Endothelial cell of umbilical vein (primary cell): ENCODE measurements around the gene DOCK7. TPM values are rescaled to one million over a fixed set of nuclear protein-coding genes. Genes with fewer than 3 reads are reported as not detected.

Experiments
- BruUV-seq: library from RNA; stranded (reverse); fragments of 400-500 nt; replicated peaks from 2 replicates; lab custom pipeline; 2021; lab: Mats Ljungman, UMichigan
- CTCF ChIA-PET: fragments of 300-600, 350-600 bp; sonication (Branson Sonifier 250); formaldehyde crosslinking; loops from one replicate; lab custom pipeline; 2021; ENCODE audit warnings: antibody characterized with exemption, inconsistent platforms; lab: Charles Lee
- POLR2A ChIA-PET: fragments of 300-600, 350-600 bp; sonication (Branson Sonifier 250); formaldehyde crosslinking; loops from one replicate; lab custom pipeline; 2021; ENCODE audit warnings: antibody characterized with exemption, inconsistent platforms; lab: Charles Lee
- DNase-seq: peaks from one replicate; pipeline ENCODE4 v3.0.0-alpha.2; 2011; ENCODE audit warnings: low read depth, low spot score
- FAIRE-seq: peaks from 2 replicates; lab custom pipeline; 2011; peaks lifted over from hg19 to GRCh38; lab: Jason Lieb, UNC
- H2AFZ ChIP-seq: 2 replicates; pipeline ENCODE4 v1.6.0; 2012; ENCODE audit warnings: low read depth, low read length, control low read depth, inconsistent platforms
- H3K27ac ChIP-seq: 2 replicates; pipeline ENCODE4 v1.5.1; 2011; ENCODE audit warnings: low read depth, mild to moderate bottlenecking, control low read depth, low read length, moderate library complexity; ENCODE audit not compliant: insufficient read depth
- H3K27me3 ChIP-seq, 2 experiments: 2 replicates each; pipeline versions ENCODE4 v1.6.0 to v1.6.1; 2011; ENCODE audit warnings: low read length in 2 of 2, mixed read lengths in 1 of 2; ENCODE audit not compliant: control insufficient read depth in 2 of 2, insufficient read depth in 2 of 2
- H3K36me3 ChIP-seq, 2 experiments: 2 replicates in 1 of 2; 3 replicates in 1 of 2; pipeline ENCODE4 v1.5.1; 2011; ENCODE audit warnings: low read length in 2 of 2, mild to moderate bottlenecking in 1 of 2, moderate library complexity in 1 of 2; ENCODE audit not compliant: control insufficient read depth in 2 of 2, insufficient read depth in 2 of 2; ENCODE audit errors: extremely low read depth in 1 of 2
- H3K4me1 ChIP-seq: 3 replicates; pipeline ENCODE4 v1.5.1; 2011; ENCODE audit warnings: mild to moderate bottlenecking, low read length; ENCODE audit not compliant: control insufficient read depth, insufficient read depth; ENCODE audit errors: extremely low read depth
- H3K4me2 ChIP-seq: 2 replicates; pipeline ENCODE4 v1.6.1; 2011; ENCODE audit warnings: low read length, control low read depth, mixed read lengths; ENCODE audit not compliant: insufficient read depth
- H3K4me3 ChIP-seq, 3 experiments: fragments of 200-600 bp in 1 of 3; sonication (generic), shearing (Covaris generic) in 1 of 3; replicated peaks in 1 of 3; 2 replicates each; pipeline ENCODE4 v1.5.1; 2011 to 2016; ENCODE audit warnings: control low read depth in 3 of 3, low read length in 3 of 3, mild to moderate bottlenecking in 2 of 3, inconsistent platforms in 1 of 3, low read depth in 1 of 3, moderate library complexity in 1 of 3; ENCODE audit not compliant: insufficient read depth in 1 of 3
- H3K79me2 ChIP-seq: 2 replicates; pipeline ENCODE4 v1.6.0; 2012; ENCODE audit warnings: low read length, inconsistent platforms; ENCODE audit not compliant: control insufficient read depth, insufficient read depth
- H3K9ac ChIP-seq: replicated peaks from 2 replicates; pipeline ENCODE3; 2011; ENCODE audit warnings: low read length, control low read depth; ENCODE audit not compliant: insufficient read depth; ENCODE audit errors: extremely low read depth
- H3K9me1 ChIP-seq: replicated peaks from 3 replicates; pipeline ENCODE4 v1.6.0; 2011; ENCODE audit warnings: mild to moderate bottlenecking, low read length; ENCODE audit not compliant: control insufficient read depth, insufficient read depth; ENCODE audit errors: extremely low read depth
- H3K9me3 ChIP-seq: replicated peaks from 2 replicates; pipeline ENCODE4 v1.5.1; 2012; ENCODE audit warnings: low read length, inconsistent platforms; ENCODE audit not compliant: control insufficient read depth, insufficient read depth
- H4K20me1 ChIP-seq: replicated peaks from 2 replicates; pipeline ENCODE3; 2011; ENCODE audit warnings: mild to moderate bottlenecking, low read length; ENCODE audit not compliant: control insufficient read depth, insufficient read depth; ENCODE audit errors: extremely low read depth
- CTCF ChIP-seq, 2 donors: IDR thresholded peaks; 1 replicate in 1 of 2; 2 replicates in 1 of 2; pipeline ENCODE4 v1.5.1; 2011; ENCODE audit warnings: low read length in 2 of 2, mild to moderate bottlenecking in 2 of 2, moderate library complexity in 2 of 2, control low read depth in 1 of 2, inconsistent platforms in 1 of 2, low read depth in 1 of 2; ENCODE audit not compliant: insufficient read depth in 1 of 2; ENCODE audit errors: extremely low read depth in 1 of 2
- EZH2 ChIP-seq: IDR thresholded peaks from 2 replicates; pipeline ENCODE4 v1.6.1; 2012; ENCODE audit warnings: borderline replicate concordance, low read depth, mild to moderate bottlenecking, moderate library complexity, low read length, inconsistent platforms; ENCODE audit not compliant: severe bottlenecking
- FOS ChIP-seq: IDR thresholded peaks from 2 replicates; pipeline ENCODE4 v1.6.1; 2011; ENCODE audit warnings: mild to moderate bottlenecking, low read length, moderate library complexity, borderline replicate concordance; ENCODE audit not compliant: insufficient read depth
- GATA2 ChIP-seq: IDR thresholded peaks from 2 replicates; pipeline ENCODE4 v1.7.0; 2011; ENCODE audit warnings: low read depth, mild to moderate bottlenecking, moderate library complexity, mixed read lengths, low read length; ENCODE audit not compliant: insufficient read length, insufficient read depth
- JUN ChIP-seq: IDR thresholded peaks from 2 replicates; pipeline ENCODE4 v1.6.1; 2011; ENCODE audit warnings: borderline replicate concordance, low read depth; ENCODE audit not compliant: insufficient read length, insufficient read depth
- MAX ChIP-seq: IDR thresholded peaks from 2 replicates; pipeline ENCODE4 v1.6.1; 2011; ENCODE audit not compliant: insufficient read depth, insufficient read length
- MYC ChIP-seq: IDR thresholded peaks from one replicate; pipeline ENCODE4 v1.6.1; 2011; ENCODE audit warnings: mild to moderate bottlenecking, low read depth, low read length
- POLR2A ChIP-seq: IDR thresholded peaks from 2 replicates; pipeline ENCODE4 v1.6.1; 2012; ENCODE audit warnings: low read depth, mild to moderate bottlenecking, control low read depth, low read length
- POLR2AphosphoS5 ChIP-seq: IDR thresholded peaks from 2 replicates; pipeline ENCODE4 v1.6.1; 2012; ENCODE audit warnings: low read depth, mild to moderate bottlenecking, control low read depth, low read length, moderate library complexity; ENCODE audit not compliant: insufficient read depth
- dilution Hi-C: fragments of 300-500 bp; cut with MboI; formaldehyde crosslinking; loops from one replicate; pipeline ENCODE4 v1.15.0; 2019; ENCODE audit warnings: low sequenced_read_pairs; ENCODE audit not compliant: extremely low pct_ligation_motif_present
- intact Hi-C: fragments of 100-400 bp; cut with micrococcal nuclease; formaldehyde crosslinking; loops from one replicate; pipeline ENCODE4 v1.10.0; 2022
- polyA plus RNA-seq, 4 experiments: library from polyadenylated mRNA; depleted of rRNA in 3 of 4; stranded (reverse) in 3 of 4; unstranded in 1 of 4; fragments of >200 nt; gene quantifications; 2 replicates each; pipeline versions ENCODE4 v1.2.1 to v1.2.3, GENCODE V29; 2011 to 2012; ENCODE audit warnings: missing spikeins in 1 of 4
- total RNA-seq: library from RNA; stranded (reverse); gene quantifications from 2 replicates; pipeline ENCODE4 v1.2.3, GENCODE V29; 2021

Gene DOCK7
- total and polyA plus RNA-seq, 2 donors (not counting 3 experiments of a cell fraction or from before 2014, with no cell fraction given): 9.4 to 31.9 TPM

DNA sequence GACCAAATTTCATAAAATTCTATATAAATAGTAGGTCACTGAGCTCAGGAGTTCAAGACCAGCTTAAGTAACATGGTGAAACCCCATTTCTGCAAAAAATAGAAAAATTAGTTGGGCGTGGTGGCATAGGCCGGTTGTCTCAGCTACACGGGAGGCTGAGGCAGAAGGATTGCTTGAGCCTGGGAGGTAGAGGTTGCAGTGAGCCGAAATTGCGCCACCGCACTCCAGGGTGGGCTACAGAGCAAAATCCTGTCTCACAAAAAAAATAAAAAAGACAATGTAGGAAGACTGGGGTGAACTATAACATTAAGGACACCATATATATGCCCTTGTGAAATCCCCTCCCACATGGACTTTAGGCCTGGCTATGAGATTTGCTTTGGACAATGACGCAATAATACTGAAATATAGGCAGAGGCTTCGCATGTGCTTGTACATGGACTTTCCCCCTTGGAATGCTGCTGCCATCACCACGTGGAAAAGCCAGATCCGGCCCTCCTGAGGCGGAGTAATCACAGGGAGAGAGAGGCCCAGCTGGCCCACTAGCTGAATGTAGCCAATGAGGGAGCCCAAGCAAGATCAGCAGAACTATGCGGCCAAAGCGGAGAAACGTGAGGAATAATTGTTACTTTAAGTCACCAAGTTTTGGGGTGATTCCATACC lies 264.5 kb downstream of the DOCK7 start:
- no peaks in the 10 kb centered on the region for H4K20me1 ChIP-seq

More for the DNA sequence above, 264.5 kb downstream of the DOCK7 start:
- DNase-seq: no peak
- TF ChIP-seq CTCF (IDR thresholded peaks at IDR 0.05; ENCODE audit: extremely low read depth in 1 of 2, insufficient read depth in 1 of 2, low read depth in 1 of 2, low read length in 2 of 2) (no peak), GATA2 (no peak), POLR2A (no peak), MAX (no peak), JUN (no peak), MYC (no peak), FOS (no peak), EZH2 (no peak), POLR2AphosphoS5 (no peak)
- H3K9me1 ChIP-seq: no peaks in the 10 kb centered on the region
- ChIA-PET CTCF (no interaction called here), POLR2A (no interaction called here)
- dilution Hi-C loops (no loop called here), intact Hi-C loops (no loop called here)
- H2AFZ ChIP-seq: no peak overlapping the region
- FAIRE-seq: no peak
- no peaks in the 10 kb centered on the region for H3K79me2 ChIP-seq
- no peaks in the 10 kb centered on the region for H3K36me3 ChIP-seq
- peaks cover 2% of the 10 kb centered on the region for H3K4me1 ChIP-seq
- H3K27ac ChIP-seq: no peak overlapping the region
- peaks cover 0 to 3% of the 10 kb centered on the region in 2 experiments for H3K27me3 ChIP-seq
- no peak overlapping the region for H3K9ac ChIP-seq
- H3K4me3 ChIP-seq: no peak overlapping the region
- H3K4me2 ChIP-seq: no peak overlapping the region
- no TSS peak for BruUV-seq
- no peaks in the 10 kb centered on the region for H3K9me3 ChIP-seq
